Measurements from ENCODE around the gene ZBTB1.
A peak's percentile ranks its signal among the peaks of the same experiment; 100 is the strongest.
"Not testable (repeated sequence)": the region's sequence is repeated elsewhere in the genome, so short reads cannot be mapped to it uniquely, and the experiment has no call there.

The ZBTB1 gene

GRCh38 chr14:64549791-64550620 is 45.4 kb downstream of the ZBTB1 start, which contains the start of gene PPP1R36:
Gene PPP1R36, plus strand, starts transcription at chr14:64549961. Its CDS starts 37 bp downstream, at chr14:64549998.
- Mint-ChIP-seq H3K36me3 (ENCODE audit: low read depth) (no peaks in the 10 kb centered on the region), H3K27me3 (ENCODE audit: low read depth, poor library complexity) (peaks cover 47% of the 10 kb centered on the region), H3K4me3 (peak within 1 kb of the TSS; percentile 54), H3K4me1 (peaks cover 13% of the 10 kb centered on the region), H3K27ac (no peak within 1 kb of the TSS), H3K9me3 (no peaks in the 10 kb centered on the region)
- TF ChIP-seq, protein P1, sequence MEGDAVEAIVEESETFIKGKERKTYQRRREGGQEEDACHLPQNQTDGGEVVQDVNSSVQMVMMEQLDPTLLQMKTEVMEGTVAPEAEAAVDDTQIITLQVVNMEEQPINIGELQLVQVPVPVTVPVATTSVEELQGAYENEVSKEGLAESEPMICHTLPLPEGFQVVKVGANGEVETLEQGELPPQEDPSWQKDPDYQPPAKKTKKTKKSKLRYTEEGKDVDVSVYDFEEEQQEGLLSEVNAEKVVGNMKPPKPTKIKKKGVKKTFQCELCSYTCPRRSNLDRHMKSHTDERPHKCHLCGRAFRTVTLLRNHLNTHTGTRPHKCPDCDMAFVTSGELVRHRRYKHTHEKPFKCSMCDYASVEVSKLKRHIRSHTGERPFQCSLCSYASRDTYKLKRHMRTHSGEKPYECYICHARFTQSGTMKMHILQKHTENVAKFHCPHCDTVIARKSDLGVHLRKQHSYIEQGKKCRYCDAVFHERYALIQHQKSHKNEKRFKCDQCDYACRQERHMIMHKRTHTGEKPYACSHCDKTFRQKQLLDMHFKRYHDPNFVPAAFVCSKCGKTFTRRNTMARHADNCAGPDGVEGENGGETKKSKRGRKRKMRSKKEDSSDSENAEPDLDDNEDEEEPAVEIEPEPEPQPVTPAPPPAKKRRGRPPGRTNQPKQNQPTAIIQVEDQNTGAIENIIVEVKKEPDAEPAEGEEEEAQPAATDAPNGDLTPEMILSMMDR (IDR thresholded peaks at IDR 0.05) = no peak
- DNase-seq = peak; percentile 45

DNA sequence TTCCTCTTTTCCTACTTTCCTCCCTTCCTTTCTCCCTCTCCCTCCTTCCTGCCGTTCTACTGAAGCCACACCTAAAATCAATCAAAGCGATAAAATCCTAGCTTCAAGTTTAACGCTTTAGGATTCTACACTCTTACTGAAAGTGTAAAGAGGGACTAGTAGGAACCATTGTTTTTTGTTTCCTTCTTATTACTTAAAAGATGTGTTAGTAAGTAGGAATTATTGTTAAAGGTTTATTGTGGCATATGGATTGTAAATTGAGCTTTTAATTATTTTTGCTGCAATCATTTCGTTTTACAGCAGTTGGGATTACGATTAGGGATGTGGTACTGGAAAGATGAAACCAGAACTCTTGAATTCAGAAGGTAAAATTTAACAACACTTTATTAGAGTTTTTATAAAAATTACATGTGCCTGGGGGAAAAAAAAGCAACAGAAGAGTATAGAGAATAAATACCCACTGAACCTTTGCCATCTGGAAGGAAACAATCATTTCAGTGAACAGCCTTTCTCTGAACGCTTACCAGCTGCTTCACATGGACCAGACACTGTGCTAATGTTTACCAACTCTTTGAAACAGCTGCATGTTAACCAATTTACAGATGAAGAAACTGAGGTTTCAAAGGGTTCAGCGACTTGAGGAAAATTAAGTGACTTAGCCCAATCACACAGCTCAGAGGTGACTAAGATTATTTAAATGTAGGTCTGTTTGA is 46.2 kb downstream of the ZBTB1 start:
- H3K4me3 Mint-ChIP-seq = peak overlapping the region; percentile 51
- H3K27me3 Mint-ChIP-seq (ENCODE audit: low read depth, poor library complexity) = peaks cover 47% of the 10 kb centered on the region
- no peak overlapping the region for H3K27ac Mint-ChIP-seq
- H3K4me1 Mint-ChIP-seq = peaks cover 9% of the 10 kb centered on the region
- H3K9me3 Mint-ChIP-seq = no peaks in the 10 kb centered on the region
- DNase-seq = no peak
- TF ChIP-seq, protein P1 (IDR thresholded peaks at IDR 0.05) = no peak
- H3K36me3 Mint-ChIP-seq (ENCODE audit: low read depth) = no peaks in the 10 kb centered on the region

DNA sequence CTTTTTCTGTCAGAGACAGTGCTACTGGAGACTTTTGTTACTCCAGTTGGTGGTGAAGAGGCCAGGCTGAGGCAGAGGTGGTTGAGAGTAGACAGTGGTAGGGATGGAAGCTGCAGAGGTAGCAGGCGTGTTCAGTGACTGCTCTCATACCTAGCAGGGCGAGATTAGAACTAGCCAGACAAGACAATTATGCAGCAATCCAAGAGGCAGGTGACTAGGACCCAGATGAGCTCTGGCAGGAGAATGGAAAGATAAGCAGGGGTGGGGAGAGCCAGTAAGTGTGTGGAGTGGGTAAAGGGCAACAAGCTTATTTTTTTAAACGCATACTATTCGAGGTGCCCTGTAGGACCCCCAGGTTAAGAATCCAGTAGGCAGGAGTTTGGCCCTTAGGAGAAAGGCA is 50.0 kb downstream of the ZBTB1 start:
- Mint-ChIP-seq H3K9me3 (no peaks in the 10 kb centered on the region), H3K36me3 (ENCODE audit: low read depth) (no peaks in the 10 kb centered on the region), H3K4me1 (peaks cover 5% of the 10 kb centered on the region), H3K27ac (no peak overlapping the region), H3K4me3 (no peak overlapping the region), H3K27me3 (ENCODE audit: low read depth, poor library complexity) (peaks cover 35% of the 10 kb centered on the region)
- no peak for DNase-seq
- TF ChIP-seq, protein P1 (IDR thresholded peaks at IDR 0.05) = no peak

- Mint-ChIP-seq H3K9me3 (no peaks in the 10 kb centered on the region), H3K27ac (no peak overlapping the region), H3K36me3 (ENCODE audit: low read depth) (no peaks in the 10 kb centered on the region), H3K4me1 (peaks cover 14% of the 10 kb centered on the region), H3K4me3 (no peak overlapping the region), H3K27me3 (ENCODE audit: low read depth, poor library complexity) (peaks cover 19% of the 10 kb centered on the region)
- TF ChIP-seq, protein P1 (IDR thresholded peaks at IDR 0.05) = no peak
- no peak for DNase-seq
Measured at GRCh38 chr14:64556526-64556925, 52.0 kb downstream of the ZBTB1 start.

GRCh38 chr14:64558216-64558615 is 53.6 kb downstream of the ZBTB1 start:
- not testable (repeated sequence) for DNase-seq; H3K9me3 Mint-ChIP-seq; H3K27ac Mint-ChIP-seq; H3K36me3 Mint-ChIP-seq (ENCODE audit: low read depth); H3K4me3 Mint-ChIP-seq; H3K27me3 Mint-ChIP-seq (ENCODE audit: low read depth, poor library complexity)
- peaks cover 17% of the 10 kb centered on the region for H3K4me1 Mint-ChIP-seq

DNA sequence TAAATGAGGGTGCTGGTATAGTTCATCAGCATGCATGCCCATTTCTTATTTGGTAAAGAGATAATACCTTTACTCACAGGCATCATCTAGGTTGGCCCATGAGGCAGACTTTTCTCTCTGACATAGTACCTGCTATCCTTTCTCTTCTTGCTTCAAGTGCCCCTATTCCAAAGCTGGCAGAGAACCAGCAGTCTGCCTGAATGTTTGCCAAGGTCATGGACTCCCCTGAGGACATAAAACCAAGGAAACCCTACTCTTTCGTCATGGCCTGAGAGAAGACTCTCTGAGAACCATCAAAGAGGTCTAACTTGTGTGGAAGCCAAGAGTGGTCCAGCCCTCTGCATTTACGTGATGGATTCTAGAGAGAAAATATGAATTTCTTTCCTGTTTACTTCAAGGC is 57.1 kb downstream of the ZBTB1 start:
- Mint-ChIP-seq H3K36me3 (ENCODE audit: low read depth) (no peaks in the 10 kb centered on the region), H3K4me1 (peaks cover 20% of the 10 kb centered on the region), H3K27me3 (ENCODE audit: low read depth, poor library complexity) (peaks cover 10% of the 10 kb centered on the region), H3K4me3 (no peak overlapping the region), H3K27ac (peak overlapping the region; percentile 71), H3K9me3 (no peaks in the 10 kb centered on the region)
- TF ChIP-seq, protein P1 (IDR thresholded peaks at IDR 0.05) = no peak
- DNase-seq = no peak

Measured in nephron progenitor cell (in vitro differentiated cells).